IMR-90 (cell line): ENCODE data around the gene ACSS1. TPM values are rescaled to one million over a fixed set of nuclear protein-coding genes. Genes with fewer than 3 reads are reported as not detected.

Source experiments
- ATAC-seq: fragments of 200-7000 bp; cut with Tn5 transposase; 2 replicates; pipeline ENCODE4 v1.9.1; 2020; ENCODE audit warnings: low read depth, mild to moderate bottlenecking, moderate library complexity
- BruUV-seq: library from RNA; stranded (reverse); fragments of 400-500 nt; replicated peaks from 2 replicates; lab custom pipeline; 2021; lab: Mats Ljungman, UMichigan
- CTCF ChIA-PET: fragments of 300-600 bp; formaldehyde crosslinking; extraction: SDS; loops from one replicate; lab custom pipeline; 2021; ENCODE audit warnings: antibody characterized with exemption; lab: Yijun Ruan, JAX
- POLR2A ChIA-PET: fragments of 300-600 bp; sonication (Branson Sonifier 250); formaldehyde crosslinking; loops from one replicate; lab custom pipeline; 2022; ENCODE audit warnings: antibody characterized with exemption; ENCODE audit not compliant: unreplicated experiment; lab: Charles Lee
- DNase-seq: peaks from one replicate; pipeline ENCODE4 v3.0.0; 2013
- H2AFZ ChIP-seq: replicated peaks from 2 replicates; pipeline ENCODE3; 2013; ENCODE audit warnings: low read length, mild to moderate bottlenecking; ENCODE audit not compliant: poor library complexity
- H2AK5ac ChIP-seq: 2 replicates; pipeline ENCODE4 v1.6.1; 2013; ENCODE audit warnings: low read depth, low read length, inconsistent platforms
- H2AK9ac ChIP-seq: replicated peaks from 2 replicates; pipeline ENCODE3; 2013; ENCODE audit warnings: mild to moderate bottlenecking, low read depth, low read length, moderate library complexity; ENCODE audit not compliant: poor library complexity
- H2BK120ac ChIP-seq: 2 replicates; pipeline ENCODE4 v1.6.1; 2013; ENCODE audit warnings: low read depth, low read length, inconsistent platforms
- H2BK15ac ChIP-seq: 3 replicates; pipeline ENCODE4 v1.6.1; 2013; ENCODE audit warnings: low read depth, low read length, inconsistent platforms
- H2BK20ac ChIP-seq: 2 replicates; pipeline ENCODE4 v1.6.1; 2013; ENCODE audit warnings: low read depth, mild to moderate bottlenecking, inconsistent platforms, low read length, moderate library complexity
- H2BK5ac ChIP-seq: 2 replicates; pipeline ENCODE4 v1.6.1; 2013; ENCODE audit warnings: mild to moderate bottlenecking, low read depth, low read length, inconsistent platforms; ENCODE audit not compliant: poor library complexity, severe bottlenecking
- H3K14ac ChIP-seq: replicated peaks from 2 replicates; pipeline ENCODE4 v1.6.1; 2013; ENCODE audit warnings: low read depth, low read length, inconsistent platforms
- H3K18ac ChIP-seq: 2 replicates; pipeline ENCODE4 v1.6.1; 2013; ENCODE audit warnings: low read depth, low read length, control low read depth
- H3K23ac ChIP-seq: 2 replicates; pipeline ENCODE4 v1.6.1; 2013; ENCODE audit warnings: low read depth, low read length, inconsistent platforms
- H3K27ac ChIP-seq: 2 replicates; pipeline ENCODE4 v1.5.1; 2013; ENCODE audit warnings: mild to moderate bottlenecking, control low read depth, low read length; ENCODE audit not compliant: insufficient read depth
- H3K27me3 ChIP-seq: 2 replicates; pipeline ENCODE4 v1.6.1; 2013; ENCODE audit warnings: low read length; ENCODE audit not compliant: control insufficient read depth, insufficient read depth
- H3K36me3 ChIP-seq: 2 replicates; pipeline ENCODE4 v1.6.1; 2013; ENCODE audit warnings: low read length, mixed read lengths; ENCODE audit not compliant: control insufficient read depth, insufficient read depth
- H3K4ac ChIP-seq: 2 replicates; pipeline ENCODE4 v1.6.1; 2013; ENCODE audit warnings: low read depth, low read length, inconsistent platforms
- H3K4me1 ChIP-seq: 2 replicates; pipeline ENCODE4 v1.6.1; 2013; ENCODE audit warnings: low read length, mixed read lengths; ENCODE audit not compliant: control insufficient read depth, insufficient read depth
- H3K4me2 ChIP-seq: 2 replicates; pipeline ENCODE4 v1.6.1; 2013; ENCODE audit warnings: low read depth, mild to moderate bottlenecking, control low read depth, low read length, moderate library complexity
- H3K4me3 ChIP-seq: 2 replicates; pipeline ENCODE4 v1.5.1; 2013; ENCODE audit warnings: low read depth, mild to moderate bottlenecking, control low read depth, low read length, moderate library complexity; ENCODE audit not compliant: insufficient read depth
- H3K56ac ChIP-seq: 2 replicates; pipeline ENCODE4 v1.6.1; 2013; ENCODE audit warnings: low read length, inconsistent platforms; ENCODE audit not compliant: insufficient read depth; ENCODE audit errors: extremely low read depth
- H3K79me1 ChIP-seq, 2 experiments: 2 replicates each; pipeline ENCODE4 v1.6.1; 2013; ENCODE audit warnings: low read length in 2 of 2, inconsistent platforms in 1 of 2, low read depth in 1 of 2
- H3K9ac ChIP-seq: 2 replicates; pipeline ENCODE4 v1.6.1; 2013; ENCODE audit warnings: low read depth, low read length, control low read depth
- H3K9me1 ChIP-seq: 2 replicates; pipeline ENCODE4 v1.6.1; 2013; ENCODE audit warnings: low read length, inconsistent platforms; ENCODE audit not compliant: insufficient read depth
- H3K9me3 ChIP-seq: 2 replicates; pipeline ENCODE4 v1.6.1; 2013; ENCODE audit warnings: low read length; ENCODE audit not compliant: control insufficient read depth, insufficient read depth
- H4K20me1 ChIP-seq: 2 replicates; pipeline ENCODE4 v1.6.1; 2013; ENCODE audit warnings: low read length, inconsistent platforms; ENCODE audit not compliant: insufficient read depth
- H4K5ac ChIP-seq: 2 replicates; pipeline ENCODE4 v1.6.1; 2013; ENCODE audit warnings: mild to moderate bottlenecking, low read depth, low read length, control low read depth
- H4K8ac ChIP-seq, 2 experiments: 2 replicates each; pipeline ENCODE4 v1.6.1; 2013; ENCODE audit warnings: low read depth in 2 of 2, low read length in 2 of 2, control low read depth in 1 of 2, inconsistent platforms in 1 of 2
- H4K91ac ChIP-seq: 2 replicates; pipeline ENCODE4 v1.6.1; 2013; ENCODE audit warnings: low read depth, low read length, inconsistent platforms; ENCODE audit not compliant: insufficient read depth
- BHLHE40 ChIP-seq: fragments of 150-350 bp; IDR thresholded peaks from 2 replicates; pipeline ENCODE4 v1.6.1; 2016; ENCODE audit warnings: mild to moderate bottlenecking, low read depth, low read length
- CEBPB ChIP-seq: IDR thresholded peaks from 2 replicates; pipeline ENCODE4 v1.6.1; 2012; ENCODE audit warnings: low read depth, low read length, improper control_type of control experiment
- CHD1 ChIP-seq: IDR thresholded peaks from 2 replicates; pipeline ENCODE4 v1.6.1; 2012; ENCODE audit warnings: low read depth, low read length, improper control_type of control experiment
- CTCF ChIP-seq: conservative IDR thresholded peaks from 2 replicates; pipeline ENCODE4 v1.5.1; 2012; ENCODE audit warnings: mild to moderate bottlenecking, low read depth, low read length, improper control_type of control experiment
- ELK1 ChIP-seq: fragments of 150-350 bp; IDR thresholded peaks from 2 replicates; pipeline ENCODE4 v1.6.1; 2016; ENCODE audit warnings: low read depth, mild to moderate bottlenecking, low read length, moderate library complexity, borderline replicate concordance
- FOS ChIP-seq: fragments of 150-350 bp; IDR thresholded peaks from 2 replicates; pipeline ENCODE4 v1.6.1; 2016; ENCODE audit warnings: low read depth, low read length
- MAFK ChIP-seq: IDR thresholded peaks from 2 replicates; pipeline ENCODE4 v1.6.1; 2012; ENCODE audit warnings: low read depth, low read length, improper control_type of control experiment
- MAZ ChIP-seq: IDR thresholded peaks from 2 replicates; pipeline ENCODE4 v1.6.1; 2012; ENCODE audit warnings: low read depth, mild to moderate bottlenecking, low read length, improper control_type of control experiment, moderate library complexity, borderline replicate concordance
- MXI1 ChIP-seq: IDR thresholded peaks from 2 replicates; pipeline ENCODE4 v1.6.1; 2012; ENCODE audit warnings: low read depth, mild to moderate bottlenecking, low read length, moderate library complexity, borderline replicate concordance
- NFE2L2 ChIP-seq: fragments of 150-350 bp; IDR thresholded peaks from 2 replicates; pipeline ENCODE4 v1.6.1; 2016; ENCODE audit warnings: low read depth, mild to moderate bottlenecking, low read length
- POLR2A ChIP-seq: IDR thresholded peaks from 2 replicates; pipeline ENCODE4 v1.6.1; 2012; ENCODE audit warnings: mild to moderate bottlenecking, low read depth, low read length
- RAD21 ChIP-seq: IDR thresholded peaks from 2 replicates; pipeline ENCODE4 v1.6.1; 2012; ENCODE audit warnings: low read length, improper control_type of control experiment
- RCOR1 ChIP-seq: IDR thresholded peaks from 2 replicates; pipeline ENCODE4 v1.6.1; 2012; ENCODE audit warnings: mild to moderate bottlenecking, low read length, improper control_type of control experiment; ENCODE audit not compliant: insufficient replicate concordance
- SMC3 ChIP-seq: fragments of 150-350 bp; IDR thresholded peaks from 2 replicates; pipeline ENCODE4 v1.6.1; 2016; ENCODE audit warnings: low read depth, mild to moderate bottlenecking, antibody characterized with exemption, low read length, moderate library complexity
- USF2 ChIP-seq: fragments of 150-350 bp; IDR thresholded peaks from 2 replicates; pipeline ENCODE4 v1.6.1; 2017; ENCODE audit warnings: mild to moderate bottlenecking, antibody characterized with exemption, low read length, low read depth
- WGBS, 2 experiments: methylation state at CpG; one replicate each; pipeline versions ENCODE4 v1.1.5 to v1.1.7; 2013; ENCODE audit warnings: missing lambda C conversion rate in 2 of 2; ENCODE audit not compliant: insufficient read length in 1 of 2; ENCODE audit errors: extremely low coverage in 2 of 2; 5-methylcytosine and 5-hydroxymethylcytosine counted together
- dilution Hi-C: fragments of 300-500 bp; cut with HindIII; formaldehyde crosslinking; loops from one replicate; pipeline ENCODE4 v1.14.3; 2018; ENCODE audit warnings: low sequenced_read_pairs; ENCODE audit not compliant: unreplicated experiment
- in situ Hi-C: fragments of 300-500 bp; cut with MboI; formaldehyde crosslinking; loops from 3 replicates; pipeline ENCODE4 v1.14.3; 2019; ENCODE audit warnings: low sequenced_read_pairs, inconsistent platforms, mixed read lengths
- intact Hi-C: fragments of 100-400 bp; cut with micrococcal nuclease; formaldehyde crosslinking; loops from 2 replicates; pipeline ENCODE4 v1.10.0; 2022
- polyA plus RNA-seq, 3 experiments: library from polyadenylated mRNA; depleted of rRNA; stranded (reverse); fragments of >200 nt; gene quantifications; 2 replicates each; pipeline ENCODE4 v1.2.3, GENCODE V29; 2012; ENCODE audit warnings: low replicate concordance in 1 of 3
- total RNA-seq: library from RNA; depleted of rRNA; stranded (reverse); fragments of >200 nt; gene quantifications from 2 replicates; pipeline ENCODE4 v1.2.3, GENCODE V29; 2012

Gene ACSS1
- total and polyA plus RNA-seq, 2 of the 4 experiments (the other 2 are of a cell fraction): 0.72 to 1.2 TPM

- no peak overlapping the region for H4K5ac ChIP-seq
- no TSS peak for BruUV-seq
- in situ Hi-C loops: no loop called here
- no peak overlapping the region for H2BK20ac ChIP-seq
- no peak overlapping the region for H2AK9ac ChIP-seq
- H3K9me3 ChIP-seq: no peaks in the 10 kb centered on the region
- no peak overlapping the region for H2BK15ac ChIP-seq
- H3K79me1 ChIP-seq: no peaks in the 10 kb centered on the region
- H3K27ac ChIP-seq: no peak overlapping the region
- H3K4me1 ChIP-seq: peaks cover 2% of the 10 kb centered on the region; the same call in 1 of the 2 replicates
- H3K56ac ChIP-seq: no peak overlapping the region
- dilution Hi-C loops: no loop called here
- ChIA-PET POLR2A (no interaction called here), CTCF (no interaction called here)
- H3K9me1 ChIP-seq: 0 out of 2 replicates have a peak, but pooled peaks cover 3% of the 10 kb centered on the region
- H4K91ac ChIP-seq: no peak overlapping the region
- no peak overlapping the region for H4K8ac ChIP-seq
- H4K20me1 ChIP-seq: no peaks in the 10 kb centered on the region
- no peak overlapping the region for H3K4me3 ChIP-seq
- no peak overlapping the region for H2AK5ac ChIP-seq
- H2AFZ ChIP-seq: no peak overlapping the region
- no peak overlapping the region for H3K9ac ChIP-seq
- no peak overlapping the region for H3K23ac ChIP-seq
- intact Hi-C loops: no loop called here
- no peak overlapping the region for H3K18ac ChIP-seq
- no peak overlapping the region for H2BK120ac ChIP-seq
- no peak for TF ChIP-seq FOS
- TF ChIP-seq CTCF: no peak
- TF ChIP-seq MAZ: no peak
- TF ChIP-seq POLR2A: no peak
- no peak for TF ChIP-seq NFE2L2
- no peak for TF ChIP-seq BHLHE40
- TF ChIP-seq USF2: no peak
- TF ChIP-seq CHD1: no peak
- no peak for TF ChIP-seq MXI1
- no peak for TF ChIP-seq CEBPB
- TF ChIP-seq ELK1: no peak
- no peak for TF ChIP-seq SMC3
- no peak for TF ChIP-seq MAFK
- no peak for TF ChIP-seq RAD21
- TF ChIP-seq RCOR1: no peak
- H2BK5ac ChIP-seq: no peak overlapping the region
- DNase-seq (no peak), ATAC-seq (no peak)
- no peak overlapping the region for H3K14ac ChIP-seq
- H3K4me2 ChIP-seq: no peak overlapping the region
- peaks cover 3% of the 10 kb centered on the region for H3K27me3 ChIP-seq
- no peak overlapping the region for H3K4ac ChIP-seq
- 81% methylated on average over 5 of the region's 6 CpGs; no CpG with 5 or more reads in 1 of the 2 experiments for WGBS, 2 experiments
- H3K36me3 ChIP-seq: no peaks in the 10 kb centered on the region
Observed at GRCh38 chr20:25020901-25021301, 37.0 kb downstream of the ACSS1 start.
